HK-2 (cell line): ENCODE results near the gene CSTB.
"Not testable (repeated sequence)": the region's sequence is repeated elsewhere in the genome, so short reads cannot be mapped to it uniquely, and the experiment has no call there.

ENCODE experiments used
- DNase-seq: peaks from one replicate; pipeline ENCODE4 v3.0.0-alpha.2; 2018; ENCODE audit not compliant: unreplicated experiment

The CSTB gene, protein sequence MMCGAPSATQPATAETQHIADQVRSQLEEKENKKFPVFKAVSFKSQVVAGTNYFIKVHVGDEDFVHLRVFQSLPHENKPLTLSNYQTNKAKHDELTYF

DNA sequence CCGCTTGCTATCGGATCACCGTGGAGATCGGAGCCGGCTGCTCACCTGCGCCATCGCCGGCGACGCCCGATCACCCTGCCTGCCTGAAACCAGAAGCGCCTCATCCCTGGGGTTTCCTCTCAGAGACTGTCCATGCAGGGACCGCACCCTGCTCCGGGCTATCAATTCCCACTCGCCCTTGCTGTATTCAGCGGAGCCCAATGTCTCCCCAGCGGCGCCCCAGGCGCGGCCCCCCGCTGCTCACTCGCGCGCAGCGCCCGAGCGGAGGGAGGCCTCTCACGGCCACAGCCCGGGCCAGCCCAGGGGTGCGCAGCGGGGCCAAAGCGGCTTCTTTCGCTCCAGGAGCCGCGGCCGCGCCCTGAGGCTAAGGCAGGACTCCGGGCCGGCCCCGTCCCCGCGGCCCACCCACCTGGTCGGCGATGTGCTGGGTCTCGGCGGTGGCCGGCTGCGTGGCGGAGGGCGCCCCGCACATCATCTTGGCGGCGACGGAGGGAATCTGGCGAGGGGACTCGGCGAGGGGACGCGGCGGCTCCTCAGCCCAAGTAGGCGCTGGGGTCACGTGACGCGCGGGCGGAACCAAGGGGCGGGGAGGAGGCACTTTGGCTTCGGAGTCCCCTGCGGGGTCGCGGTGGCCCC, at the start of gene CSTB:
Gene CSTB (minus strand): TSS at position 514 of the 636 bp plus-strand sequence. CDS start 39 bp downstream, at position 475.
- peak; percentile 71 for DNase-seq

DNA sequence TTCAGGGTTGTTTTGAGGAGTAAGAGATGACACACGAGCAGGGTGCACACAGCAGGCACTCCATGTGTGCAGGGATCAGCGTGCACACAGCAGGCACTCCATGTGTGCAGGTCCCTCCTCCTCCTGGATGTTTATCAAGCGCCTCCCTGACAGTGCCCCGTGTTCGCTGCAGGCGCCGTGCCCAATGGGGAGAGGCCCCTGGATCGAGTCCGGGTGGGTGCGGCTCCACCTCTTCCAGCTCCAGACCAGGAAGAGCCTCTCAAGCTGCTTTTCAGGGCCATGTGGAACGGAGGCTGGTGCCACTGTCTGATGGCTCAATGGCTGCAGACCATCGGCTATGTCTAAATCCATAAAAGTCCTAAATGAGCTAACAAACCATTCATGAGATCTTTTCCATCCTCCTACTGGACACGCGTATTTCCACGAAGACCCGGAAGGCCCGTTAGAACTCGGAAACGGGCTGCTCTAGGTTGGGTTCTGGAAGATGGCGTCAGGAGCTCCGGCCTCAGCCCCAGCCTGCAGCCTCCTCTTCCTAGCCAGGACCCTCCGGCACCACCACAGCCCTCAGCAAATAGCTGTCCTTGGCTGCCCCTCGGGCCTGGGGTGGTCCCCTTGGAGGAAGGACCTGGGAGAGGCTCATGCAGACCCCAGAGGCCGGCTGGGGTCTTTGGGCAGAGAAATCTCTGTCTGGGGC, 49.3 kb upstream of the CSTB start:
- no peak for DNase-seq

DNA sequence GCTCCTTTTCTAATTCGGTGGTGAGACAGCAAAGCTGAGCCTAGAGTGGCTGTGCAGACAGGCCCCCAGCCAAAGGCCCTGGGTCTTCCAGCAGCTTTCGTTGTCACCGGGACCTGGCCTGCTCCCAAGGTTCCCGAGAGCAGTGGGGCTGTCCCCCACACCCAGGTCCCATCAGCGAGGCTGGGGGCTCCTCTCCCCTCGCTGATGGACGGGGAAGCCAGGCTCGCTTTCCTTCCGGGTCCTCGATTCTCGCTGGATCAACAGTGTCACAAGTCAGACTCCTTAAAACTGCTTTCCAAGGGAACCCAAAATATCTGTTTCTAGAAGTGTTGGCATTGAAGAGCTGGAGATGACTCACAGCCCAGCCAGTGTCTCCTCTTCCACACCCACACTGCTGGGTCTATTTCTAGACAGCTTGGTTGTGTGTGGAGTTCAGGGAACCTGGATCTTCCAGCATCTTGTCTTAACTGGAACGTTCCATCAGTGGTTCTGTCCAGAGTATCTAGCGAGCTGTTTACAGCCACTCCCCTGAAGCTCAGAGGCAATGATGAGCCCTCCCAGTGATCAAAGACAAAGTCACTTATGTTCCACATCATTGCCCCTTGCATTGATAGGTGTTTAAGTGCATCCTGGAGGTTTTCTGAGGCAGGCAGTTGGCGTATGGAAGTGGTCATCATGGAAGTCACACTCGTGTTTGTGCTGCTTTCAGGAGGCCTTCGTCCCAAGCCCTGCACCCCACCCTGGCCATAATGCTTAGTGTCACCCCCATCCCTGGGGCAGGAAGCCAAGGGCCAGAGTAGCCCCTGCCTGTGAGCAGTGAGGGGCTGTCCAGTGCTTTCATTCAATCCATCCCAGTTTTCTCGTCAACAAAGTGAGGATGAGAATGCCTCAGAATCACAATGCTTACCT, 48.5 kb upstream of the CSTB start:
- DNase-seq: no peak

DNA sequence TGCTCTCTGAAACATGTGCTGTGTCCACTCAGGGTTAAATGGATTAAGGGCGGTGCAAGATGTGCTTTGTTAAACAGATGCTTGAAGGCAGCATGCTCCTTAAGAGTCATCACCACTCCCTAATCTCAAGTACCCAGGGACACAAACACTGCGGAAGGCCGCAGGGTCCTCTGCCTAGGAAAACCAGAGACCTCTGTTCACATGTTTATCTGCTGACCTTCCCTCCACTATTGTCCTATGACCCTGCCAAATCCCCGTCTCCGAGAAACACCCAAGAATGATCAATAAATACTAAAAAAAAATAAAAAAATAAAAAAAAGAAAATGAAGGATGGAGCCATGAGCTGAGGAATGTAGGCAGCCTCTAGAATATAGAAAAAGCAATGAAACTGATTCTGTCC, 46.6 kb upstream of the CSTB start:
- DNase-seq: not testable (repeated sequence)

DNA sequence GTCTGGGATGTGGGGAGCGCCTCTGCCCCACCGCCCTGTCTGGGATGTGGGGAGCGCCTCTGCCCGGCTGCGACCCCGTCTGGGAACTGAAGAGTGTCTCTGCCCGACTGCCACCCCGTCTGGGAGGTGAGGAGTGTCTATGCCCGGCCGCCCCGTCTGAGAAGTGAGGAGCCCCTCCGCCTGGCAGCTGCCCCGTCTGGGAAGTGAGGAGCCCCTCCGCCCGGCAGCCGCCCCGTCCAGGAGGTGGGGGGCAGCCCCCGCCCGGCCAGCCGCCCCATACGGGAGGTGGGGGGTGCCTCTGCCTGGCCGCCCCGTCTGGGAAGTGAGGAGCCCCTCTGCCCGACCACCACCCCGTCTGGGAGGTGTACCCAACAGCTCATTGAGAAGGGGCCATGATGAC, 46.1 kb upstream of the CSTB start:
- not testable (repeated sequence) for DNase-seq

DNA sequence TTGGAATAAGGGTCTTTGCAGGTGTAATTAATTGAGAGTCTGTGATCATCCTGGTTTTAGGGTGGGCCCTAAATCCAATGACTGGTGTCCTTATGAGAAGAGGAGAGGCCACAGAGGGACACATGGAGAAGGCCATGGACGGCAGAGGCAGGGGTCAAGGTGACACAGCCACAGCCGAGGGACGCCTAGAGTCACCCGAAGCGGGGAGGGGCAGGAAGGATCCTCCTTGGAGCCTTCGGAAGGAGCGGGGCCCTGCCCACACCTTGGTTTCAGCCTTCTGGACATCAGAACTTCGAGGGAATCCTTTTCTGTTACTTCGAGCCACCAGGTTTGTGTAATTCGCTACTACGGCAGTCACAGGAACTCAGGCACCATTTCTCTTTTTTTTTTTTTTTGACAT, 44.4 kb upstream of the CSTB start:
- DNase-seq: no peak

DNA sequence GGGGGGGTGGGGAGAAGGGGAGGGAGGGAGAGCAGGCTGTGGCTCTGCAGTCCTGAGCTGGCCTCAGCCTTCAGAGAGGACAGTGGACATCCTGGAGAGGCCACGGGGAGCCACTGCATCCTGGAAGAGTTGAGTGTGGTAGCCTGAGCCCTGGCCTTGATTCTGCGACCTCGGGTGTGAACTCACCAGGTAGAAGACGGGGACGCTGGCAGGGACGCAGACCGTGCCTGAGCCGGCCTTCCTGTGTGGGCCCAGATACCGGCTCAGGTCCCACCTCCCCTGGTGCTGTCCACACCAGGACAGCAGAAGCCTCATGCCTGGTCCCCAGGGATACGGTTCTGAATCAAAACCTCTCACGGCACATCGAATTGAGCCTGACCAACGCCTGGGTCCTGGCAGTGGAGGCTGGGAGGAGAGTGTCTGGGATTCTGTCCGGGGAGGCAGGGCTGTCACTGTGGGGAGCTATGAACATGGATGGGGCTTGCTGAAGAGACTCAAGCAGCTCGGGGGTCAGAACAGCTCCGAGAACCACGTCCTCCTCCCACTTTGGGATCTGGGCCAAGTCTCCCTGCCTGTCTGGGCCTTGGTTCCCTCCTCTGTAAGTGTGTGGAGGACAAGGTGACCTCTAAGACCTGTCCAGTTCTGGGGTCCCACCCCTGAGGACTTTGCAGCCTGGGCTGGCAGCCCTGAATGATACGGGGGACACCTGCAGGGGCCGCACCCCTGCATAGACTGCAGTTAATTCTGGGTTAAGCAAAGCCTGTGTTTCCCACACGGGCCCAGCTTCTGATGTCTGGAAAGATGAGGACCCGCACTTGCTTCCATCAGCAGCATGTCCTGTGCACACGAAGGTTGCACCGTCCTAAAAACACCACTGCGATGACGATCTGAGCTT, 43.6 kb upstream of the CSTB start:
- DNase-seq: no peak

DNA sequence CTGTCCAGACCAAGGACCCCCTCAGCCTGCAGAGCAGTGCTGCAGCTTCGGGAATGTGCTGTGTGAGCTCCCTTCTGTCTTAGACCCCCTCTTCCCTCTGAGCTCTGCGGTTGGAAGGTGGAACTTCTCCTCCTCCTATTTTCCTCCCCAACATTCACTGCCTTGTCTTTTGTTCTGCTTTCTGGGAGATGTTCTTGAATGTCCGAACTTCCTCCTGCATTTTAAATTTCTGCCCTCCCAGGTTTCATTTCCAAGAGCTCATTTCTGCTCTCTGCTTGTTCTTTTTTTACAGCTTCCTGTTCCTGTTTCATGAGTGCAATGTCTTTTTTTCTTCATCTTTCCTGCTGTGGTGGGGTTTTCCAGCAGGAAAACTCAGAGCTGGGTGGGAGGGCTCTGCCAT, 42.6 kb upstream of the CSTB start:
- no peak for DNase-seq

DNA sequence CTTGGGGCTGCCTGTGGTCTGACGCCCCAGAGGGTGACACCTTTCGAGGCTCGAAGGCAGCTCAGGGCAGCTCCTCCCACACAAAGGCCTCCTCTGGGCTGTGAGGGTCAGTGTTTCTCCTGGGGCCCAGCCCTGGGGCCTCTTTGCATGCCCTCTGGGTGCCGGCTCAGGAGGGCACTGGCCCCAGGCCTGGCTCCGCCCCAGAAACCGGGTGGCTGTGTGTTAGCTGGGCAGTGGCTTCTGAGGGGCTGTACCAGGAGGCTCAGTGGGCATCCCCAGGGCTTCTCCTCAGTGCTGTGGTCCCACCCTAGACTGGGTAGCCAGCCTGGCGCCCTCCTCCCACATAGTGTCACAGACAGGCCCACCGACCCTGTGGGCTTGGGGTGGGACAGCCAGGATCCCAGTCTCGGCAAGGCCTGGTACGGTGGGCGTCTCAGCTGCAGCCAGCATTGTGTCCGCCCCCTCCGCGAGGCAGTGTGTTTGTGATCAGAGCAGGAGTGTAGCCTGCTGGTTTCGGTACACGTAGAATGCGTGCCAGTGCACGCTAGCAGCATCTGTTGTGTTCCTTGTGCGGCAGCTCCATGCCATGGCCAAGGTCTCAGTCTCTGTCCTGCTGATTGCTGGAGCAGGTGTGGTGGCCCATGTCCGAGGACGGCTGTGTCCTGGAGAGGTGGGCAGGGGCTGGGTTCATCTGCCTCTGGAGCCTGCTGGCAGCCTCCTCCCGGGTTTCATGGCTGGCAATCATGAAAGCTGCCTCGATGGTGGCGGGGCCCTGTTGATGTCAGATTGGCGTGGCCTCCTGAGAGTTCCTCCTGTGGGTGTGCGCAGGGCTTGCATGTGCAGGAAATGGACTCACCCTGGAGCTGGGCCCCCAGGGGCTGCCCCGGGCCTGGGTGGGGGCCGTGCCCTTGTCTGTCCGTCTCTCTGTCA, 41.3 kb upstream of the CSTB start:
- no peak for DNase-seq

DNA sequence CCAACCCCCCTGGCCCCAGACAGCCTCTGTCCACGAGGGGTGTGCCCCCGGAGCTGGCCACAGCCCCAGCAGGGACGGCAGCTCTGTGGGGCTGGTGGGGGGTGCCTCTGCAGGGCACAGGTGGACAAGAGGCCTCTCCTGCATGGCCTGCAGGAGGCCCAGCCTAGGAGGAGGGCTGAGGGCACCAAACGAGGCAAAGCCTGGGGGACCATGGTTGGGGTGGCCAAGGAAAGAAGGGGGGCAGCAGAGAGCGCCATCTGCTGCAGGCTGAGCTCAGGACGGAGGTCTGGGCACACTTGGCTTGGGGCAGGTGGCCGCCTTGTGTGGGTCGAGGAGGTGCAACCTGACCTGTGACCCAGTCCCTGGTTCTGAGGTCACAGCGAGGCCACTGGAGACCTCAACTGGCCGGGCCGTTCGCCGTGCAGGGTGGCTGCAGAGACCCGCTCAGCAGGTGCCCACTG, 40.5 kb upstream of the CSTB start:
- no peak for DNase-seq

DNA sequence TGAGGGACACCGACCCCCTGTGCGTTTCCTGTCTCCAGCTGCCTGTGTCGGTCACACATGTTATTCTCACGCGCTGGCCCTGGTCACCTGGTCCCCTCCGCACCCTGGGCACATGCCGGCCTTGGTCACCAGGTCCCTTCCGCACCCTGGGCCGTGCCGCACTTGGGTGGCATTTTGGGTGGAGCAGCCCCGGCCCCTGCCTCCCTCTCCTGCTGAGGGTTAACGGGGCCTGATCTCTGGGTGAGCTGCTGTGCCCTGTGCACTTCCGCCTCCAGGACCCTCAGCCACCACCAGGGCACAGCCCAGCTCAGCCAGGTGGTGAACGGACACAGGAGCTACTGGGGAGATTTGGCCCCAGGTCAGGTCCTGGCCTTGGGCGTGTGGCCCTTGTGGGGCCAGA, 39.9 kb upstream of the CSTB start:
- DNase-seq: no peak

DNA sequence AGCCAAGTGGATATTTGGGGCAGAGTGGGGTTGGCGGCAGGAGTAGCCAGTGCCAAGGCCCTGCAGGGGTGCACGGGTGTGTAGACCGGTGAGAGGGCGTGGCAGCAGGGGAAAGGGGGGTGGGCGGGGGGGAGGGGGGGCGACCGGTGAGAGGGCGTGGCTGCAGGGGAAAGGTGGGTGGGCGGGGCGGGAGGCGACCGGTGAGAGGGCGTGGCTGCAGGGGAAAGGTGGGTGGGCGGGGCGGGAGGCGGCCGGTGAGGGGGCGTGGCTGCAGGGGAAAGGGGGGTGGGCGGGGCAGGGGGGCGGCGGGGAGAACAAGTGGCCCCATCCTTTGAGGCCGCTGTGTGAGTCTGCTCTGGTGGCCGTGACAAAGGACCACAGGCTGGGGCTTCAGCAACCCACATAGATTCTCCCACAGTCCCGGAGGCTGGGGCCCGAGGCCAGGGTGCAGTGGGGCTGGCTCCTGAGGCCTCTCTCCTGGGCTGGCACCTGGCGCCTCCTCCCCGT, 39.1 kb upstream of the CSTB start:
- DNase-seq: no peak

DNA sequence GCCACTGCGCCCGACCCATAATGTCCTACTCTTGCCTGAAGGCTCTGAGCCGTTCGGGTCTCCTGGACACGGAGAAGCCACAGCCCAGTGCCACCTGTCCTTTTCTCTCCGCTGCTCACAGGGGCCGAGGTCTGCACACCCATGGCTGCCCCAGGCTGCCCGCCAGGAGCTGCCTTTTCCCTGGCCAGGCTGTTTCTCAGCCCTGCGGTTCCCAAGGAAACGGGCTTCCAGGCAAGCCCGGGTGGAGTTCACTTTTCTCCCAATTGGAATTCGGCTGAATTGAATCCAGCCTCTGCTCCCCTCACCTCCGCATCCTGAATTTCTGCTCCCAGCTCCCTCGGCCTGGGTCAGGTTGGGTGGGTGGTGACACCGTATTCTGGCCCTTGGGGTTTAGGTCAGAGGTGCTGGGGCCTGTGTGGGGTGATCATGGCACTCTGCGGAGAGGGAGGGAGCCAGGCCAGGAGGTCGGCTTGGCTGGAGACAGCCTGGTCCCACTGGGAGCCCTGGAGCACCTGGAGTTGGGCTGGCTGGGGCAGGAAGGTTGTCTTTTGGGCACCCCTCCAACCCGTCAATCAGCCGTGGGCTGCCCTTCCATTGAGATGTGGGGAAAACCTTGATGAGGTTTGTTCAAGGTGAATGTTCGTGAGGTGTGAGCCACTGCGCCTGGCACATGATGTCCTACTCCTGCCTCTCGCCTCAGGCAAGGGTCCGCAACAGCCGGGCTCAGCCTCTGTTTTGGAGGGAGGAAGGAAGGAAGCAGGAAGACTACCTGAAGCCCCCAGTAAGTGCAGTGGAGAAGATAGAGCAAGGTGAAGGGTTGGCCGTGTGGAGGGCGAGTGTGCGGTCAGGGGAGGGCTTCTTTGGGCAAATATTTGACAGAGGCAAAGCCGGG, 38.4 kb upstream of the CSTB start:
- no peak for DNase-seq

DNA sequence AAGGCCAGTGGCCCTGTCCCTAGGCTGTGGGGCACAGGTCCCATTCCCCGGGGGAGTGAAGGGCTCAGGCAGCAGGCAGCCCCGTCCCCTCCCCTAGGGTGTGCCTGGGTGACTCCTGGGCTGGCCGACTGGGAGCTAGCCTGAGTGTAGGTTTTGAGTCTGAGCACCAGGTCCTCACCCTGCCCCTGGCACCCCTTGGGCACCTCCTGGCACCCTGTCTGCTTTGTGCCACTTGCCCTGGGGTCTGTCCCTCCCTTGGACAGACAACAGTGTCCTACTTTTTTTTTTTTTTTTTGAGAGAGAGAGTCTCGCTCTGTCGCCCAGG, 37.5 kb upstream of the CSTB start:
- no peak for DNase-seq

DNA sequence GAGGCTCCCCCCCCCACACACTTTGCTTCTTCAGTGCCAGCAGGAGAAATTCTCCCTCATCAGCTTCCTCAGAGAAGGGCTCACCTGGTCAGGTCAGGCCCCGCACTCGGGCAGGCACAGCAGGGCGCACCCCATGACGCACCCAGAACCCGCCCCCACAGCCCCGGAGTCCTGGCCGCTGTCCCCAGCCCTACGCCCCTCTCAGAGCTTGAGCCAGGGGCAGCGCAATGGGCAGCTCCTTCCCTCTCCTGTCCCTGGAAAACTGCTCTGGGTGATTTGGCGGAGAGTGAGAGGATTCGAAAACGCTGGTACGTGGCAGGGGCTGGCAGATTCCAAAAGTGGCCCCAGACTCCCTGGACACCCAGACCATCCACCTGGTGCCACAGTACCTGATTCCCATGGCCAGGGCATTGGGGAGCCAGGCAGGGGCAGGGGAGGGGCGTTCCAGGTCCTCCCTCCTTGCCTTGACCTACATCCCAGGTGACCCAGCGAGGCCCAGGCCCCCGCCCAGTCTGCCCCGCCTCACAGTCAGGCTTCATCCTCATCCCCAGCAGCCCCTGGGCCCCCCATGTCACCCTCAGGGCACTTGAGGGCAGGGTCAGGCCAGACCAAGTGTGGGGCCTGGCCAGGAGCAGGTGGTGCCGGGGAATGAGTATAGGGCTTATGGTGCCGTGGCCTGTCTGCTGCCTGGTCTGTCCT, 37.0 kb upstream of the CSTB start:
- DNase-seq: no peak

DNA sequence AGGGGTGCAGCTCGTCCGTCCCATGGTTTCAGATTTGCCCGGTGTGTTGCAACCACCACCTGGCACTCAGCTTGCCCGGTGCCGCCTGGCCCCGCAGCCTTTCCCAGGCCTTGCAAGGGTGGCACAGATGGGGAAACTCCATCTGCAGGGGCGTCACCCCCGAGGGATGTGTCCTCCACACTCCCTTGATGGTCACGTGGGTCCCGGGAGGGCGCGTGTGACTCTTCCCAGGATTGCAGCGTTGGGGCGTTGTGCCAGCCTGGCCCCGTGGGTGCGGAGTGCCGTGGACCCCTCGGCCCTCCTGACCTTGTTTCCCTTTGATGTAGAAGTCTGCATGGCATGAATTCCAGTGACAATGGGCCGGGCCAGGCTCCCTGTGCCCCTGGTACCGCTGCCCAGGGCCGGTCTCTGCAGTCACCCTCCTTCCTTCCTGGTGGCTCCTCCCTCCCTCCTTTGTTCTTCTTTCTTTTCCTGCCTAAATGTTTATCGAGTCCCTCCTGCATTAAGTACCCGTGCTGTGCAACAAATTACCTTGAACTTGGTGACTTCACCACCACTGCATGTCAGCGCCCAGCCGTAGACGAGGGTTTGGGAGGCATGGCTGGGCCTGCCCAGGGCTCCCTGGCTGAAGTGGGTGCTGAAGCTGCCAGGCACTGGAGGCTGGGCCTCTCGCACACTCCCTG, 36.2 kb upstream of the CSTB start:
- DNase-seq: no peak

DNA sequence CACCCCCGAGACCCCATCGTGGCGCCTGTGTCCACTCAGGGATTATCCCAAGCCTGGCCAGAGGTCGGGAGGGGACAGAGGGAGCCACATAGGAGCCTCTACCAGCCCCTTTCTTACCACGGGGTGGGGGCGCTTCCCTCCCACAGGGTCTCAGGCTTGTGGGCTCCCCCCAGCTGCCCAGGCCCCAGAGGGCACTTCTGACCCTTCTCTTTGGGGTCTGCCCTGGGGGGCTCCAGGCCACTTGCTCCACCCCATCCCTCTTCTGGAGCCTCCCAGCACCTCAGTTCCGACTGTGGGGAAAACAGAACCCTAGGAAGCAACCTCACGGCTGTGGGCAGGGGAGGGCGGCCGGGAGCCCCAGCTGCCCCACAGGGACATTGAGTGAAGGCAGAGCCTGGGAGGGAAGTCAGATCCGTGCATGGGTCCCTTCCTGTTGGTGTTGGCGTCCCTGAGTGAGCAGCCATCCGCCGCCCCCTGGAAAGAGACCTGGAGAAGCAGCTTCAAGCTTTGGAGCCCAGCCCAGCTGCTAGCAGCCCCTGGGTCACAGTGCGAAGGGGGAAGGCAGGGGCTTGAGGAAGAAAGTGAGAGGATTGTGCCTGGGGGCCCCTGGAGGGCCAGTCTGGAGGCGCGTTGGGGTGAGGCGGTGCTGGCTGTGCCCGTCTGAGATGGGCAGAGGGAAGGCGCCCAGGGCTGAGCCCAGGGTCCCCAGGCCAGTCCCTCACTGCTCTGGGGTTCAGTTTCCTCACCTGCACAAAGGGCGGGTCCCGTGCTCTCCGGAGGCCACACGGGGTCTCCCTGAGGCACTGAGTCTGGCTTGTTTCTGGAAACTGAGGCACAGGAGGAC, 35.4 kb upstream of the CSTB start:
- no peak for DNase-seq
